ENCODE data around the gene ADARB1.

- TF ChIP-seq NFIC (IDR thresholded peaks at IDR 0.05; ENCODE audit: borderline replicate concordance): no peak
- no peak for TF ChIP-seq CTCF (IDR thresholded peaks at IDR 0.05)
- TF ChIP-seq EZH2phosphoT487 (IDR thresholded peaks at IDR 0.05; ENCODE audit: borderline replicate concordance, low read depth): no peak
- TF ChIP-seq TEAD4 (IDR thresholded peaks at IDR 0.05; ENCODE audit: borderline replicate concordance, insufficient read depth): no peak
- TF ChIP-seq RAD21 (IDR thresholded peaks at IDR 0.05; ENCODE audit: low read length): no peak
- TF ChIP-seq TAF1 (IDR thresholded peaks at IDR 0.05; ENCODE audit: borderline replicate concordance, low read depth, low read length): no peak
- no peak for TF ChIP-seq RCOR1 (IDR thresholded peaks at IDR 0.05; ENCODE audit: low read length)
- no peak for TF ChIP-seq EP300 (IDR thresholded peaks at IDR 0.05; ENCODE audit: borderline replicate concordance in 1 of 2, low read depth in 1 of 2, low read length in 1 of 2)
- no peak for TF ChIP-seq REST (IDR thresholded peaks at IDR 0.05; ENCODE audit: low read depth, low read length)
- no peak for TF ChIP-seq FOXJ3 (CRISPR knock-in tag; IDR thresholded peaks at IDR 0.05)
- no peak for TF ChIP-seq FOXM1 (IDR thresholded peaks at IDR 0.05; ENCODE audit: low read depth)
- TF ChIP-seq POLR2AphosphoS5 (IDR thresholded peaks at IDR 0.05; ENCODE audit: low read depth, low read length): no peak
These were observed 40.1 kb downstream of the ADARB1 start for GRCh38 chr21:45114475-45114874.
